Medulla oblongata (tissue), 1 donor: Measurements from ENCODE around the gene ALKBH8.

ENCODE experiments used
- DNase-seq: peaks from one replicate; pipeline ENCODE4 v3.0.0-alpha.2; 2015; ENCODE audit errors: extremely low spot score

Gene ALKBH8, protein sequence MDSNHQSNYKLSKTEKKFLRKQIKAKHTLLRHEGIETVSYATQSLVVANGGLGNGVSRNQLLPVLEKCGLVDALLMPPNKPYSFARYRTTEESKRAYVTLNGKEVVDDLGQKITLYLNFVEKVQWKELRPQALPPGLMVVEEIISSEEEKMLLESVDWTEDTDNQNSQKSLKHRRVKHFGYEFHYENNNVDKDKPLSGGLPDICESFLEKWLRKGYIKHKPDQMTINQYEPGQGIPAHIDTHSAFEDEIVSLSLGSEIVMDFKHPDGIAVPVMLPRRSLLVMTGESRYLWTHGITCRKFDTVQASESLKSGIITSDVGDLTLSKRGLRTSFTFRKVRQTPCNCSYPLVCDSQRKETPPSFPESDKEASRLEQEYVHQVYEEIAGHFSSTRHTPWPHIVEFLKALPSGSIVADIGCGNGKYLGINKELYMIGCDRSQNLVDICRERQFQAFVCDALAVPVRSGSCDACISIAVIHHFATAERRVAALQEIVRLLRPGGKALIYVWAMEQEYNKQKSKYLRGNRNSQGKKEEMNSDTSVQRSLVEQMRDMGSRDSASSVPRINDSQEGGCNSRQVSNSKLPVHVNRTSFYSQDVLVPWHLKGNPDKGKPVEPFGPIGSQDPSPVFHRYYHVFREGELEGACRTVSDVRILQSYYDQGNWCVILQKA

GRCh38 chr11:107565219-107565937 lies at the start of gene ALKBH8:
TSS of gene ALKBH8 (minus strand) at chr11:107565735. CDS start at chr11:107560893, 4,842 bp downstream.
- peak; percentile 88 for DNase-seq

GRCh38 chr11:107612445-107612844 lies 46.9 kb upstream of the ALKBH8 start:
- DNase-seq: no peak

DNA sequence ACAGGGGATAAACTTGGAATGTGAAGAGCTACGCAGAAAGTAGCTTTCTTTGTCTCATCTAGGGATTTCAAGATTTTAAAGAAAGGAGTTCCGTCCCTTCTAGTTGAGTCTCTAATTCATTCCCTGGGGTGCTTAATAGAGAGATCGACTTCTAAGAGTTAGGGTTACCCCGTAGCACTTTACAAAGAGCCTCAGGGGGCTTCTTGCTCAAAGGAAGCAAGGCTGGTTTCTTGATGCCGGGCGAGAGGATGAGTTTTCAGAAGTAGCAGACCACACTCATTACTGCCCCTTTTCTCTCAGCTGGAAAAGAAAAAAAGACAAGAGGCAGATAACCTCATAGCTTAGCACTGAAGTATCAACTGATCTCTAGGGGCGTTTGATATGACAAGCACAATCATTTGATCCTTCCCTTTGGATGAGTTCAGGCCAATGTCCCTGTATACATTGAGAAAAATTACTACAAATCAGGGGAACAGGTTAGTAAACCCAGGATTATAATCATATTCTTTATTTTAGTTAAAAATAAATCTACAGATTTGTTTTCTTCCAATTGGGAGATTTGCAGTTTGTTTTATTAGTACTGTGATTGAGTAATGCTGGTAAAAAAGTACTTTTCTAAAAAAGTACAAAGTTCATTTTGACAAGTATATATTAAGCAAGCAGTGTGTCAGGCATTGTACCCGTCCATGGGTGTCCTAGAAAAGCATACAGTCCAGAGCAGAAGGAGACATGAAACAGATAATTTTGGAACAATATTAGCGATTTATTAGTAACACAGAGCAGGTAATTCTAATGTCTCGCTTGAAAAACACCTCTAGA lies 44.1 kb upstream of the ALKBH8 start:
- no peak for DNase-seq

- no peak for DNase-seq
These were observed 43.3 kb upstream of the ALKBH8 start for GRCh38 chr11:107608809-107609208.

DNA sequence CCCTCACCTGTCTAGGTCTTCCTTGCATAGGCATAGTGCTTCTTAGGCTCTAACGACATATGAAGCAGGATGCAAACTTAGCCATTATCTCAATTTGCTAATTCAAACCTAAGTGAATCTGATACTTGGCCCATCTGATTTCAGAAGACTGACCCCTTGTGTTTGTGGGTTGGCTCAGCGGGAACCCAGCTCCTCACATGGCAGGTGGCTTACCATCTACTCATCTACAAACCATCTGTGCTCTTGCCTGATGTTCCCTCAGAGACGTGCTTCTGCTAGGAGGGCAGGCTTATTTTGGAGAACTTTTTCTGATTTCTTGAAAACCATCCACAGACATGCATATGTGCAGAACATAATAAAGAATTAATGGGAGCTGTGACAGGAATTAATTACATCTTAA lies 40.6 kb upstream of the ALKBH8 start:
- no peak for DNase-seq

DNA sequence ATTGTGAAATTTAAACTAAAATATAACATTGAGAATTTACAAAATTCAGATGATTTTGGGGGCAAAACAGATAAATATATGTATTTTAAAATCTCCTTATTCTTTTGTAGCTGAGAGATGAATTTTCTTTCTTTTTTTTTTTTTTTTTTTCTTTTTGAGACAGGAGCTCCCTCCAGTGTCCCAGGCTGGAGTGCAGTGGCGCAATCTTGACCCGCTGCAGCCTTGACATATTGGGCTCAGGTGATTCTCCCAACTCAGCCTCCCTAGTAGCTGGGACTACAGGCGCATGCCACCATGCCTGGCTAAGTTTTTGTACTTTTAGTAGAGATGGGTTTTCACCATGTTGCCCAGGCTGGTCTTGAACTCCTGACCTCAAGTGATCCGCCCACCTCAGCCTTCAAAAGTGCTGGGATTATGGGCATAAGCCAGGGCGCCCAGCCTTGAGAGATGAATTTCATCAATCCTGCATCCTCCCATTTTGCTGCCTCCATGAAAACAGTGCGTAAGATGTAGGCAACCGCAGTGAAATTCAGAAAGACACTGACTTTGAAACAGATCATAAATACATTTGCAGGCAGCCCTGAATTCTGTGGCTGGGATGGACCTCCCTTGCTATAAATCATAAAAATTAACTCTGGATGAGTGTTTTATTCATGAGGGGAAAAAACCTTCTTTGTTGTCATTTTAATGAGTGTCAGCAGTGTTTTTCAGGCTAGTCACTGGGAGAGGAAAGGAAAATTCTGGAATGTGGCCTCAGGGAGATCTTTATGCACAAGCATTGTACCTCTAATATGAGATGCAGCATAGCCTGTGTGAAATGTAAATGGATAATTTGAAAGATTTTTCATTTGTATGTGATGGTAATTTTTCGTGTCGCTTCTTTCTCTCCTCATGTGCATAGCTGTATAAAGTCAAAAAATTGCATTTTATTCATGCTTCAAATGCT lies 39.8 kb upstream of the ALKBH8 start:
- no peak for DNase-seq

- DNase-seq: no peak
These were observed 32.9 kb upstream of the ALKBH8 start for GRCh38 chr11:107598225-107599139.

GRCh38 chr11:107594736-107595135 lies 29.2 kb upstream of the ALKBH8 start:
- DNase-seq: no peak

- no peak for DNase-seq
These were observed 28.4 kb upstream of the ALKBH8 start for GRCh38 chr11:107593951-107594350.

- DNase-seq: no peak
These were observed 27.3 kb upstream of the ALKBH8 start for GRCh38 chr11:107592813-107593212.

DNA sequence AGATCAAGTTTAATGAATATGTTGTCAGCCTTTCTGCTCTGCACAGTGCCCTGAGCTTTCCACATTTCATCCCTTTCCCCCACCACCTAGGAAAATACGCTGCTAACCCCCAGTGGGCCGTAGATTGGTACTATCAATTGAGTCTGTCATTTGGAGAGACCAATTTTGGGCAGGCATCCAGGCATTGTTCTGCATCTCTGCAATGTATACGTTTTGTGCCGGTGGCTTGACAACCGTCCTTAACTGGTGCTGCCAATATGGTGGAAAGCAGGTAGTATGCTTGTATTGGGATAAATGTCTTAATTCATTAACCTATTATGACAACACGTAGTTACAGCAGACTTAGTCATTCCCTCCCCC lies 26.7 kb upstream of the ALKBH8 start:
- DNase-seq: no peak

DNA sequence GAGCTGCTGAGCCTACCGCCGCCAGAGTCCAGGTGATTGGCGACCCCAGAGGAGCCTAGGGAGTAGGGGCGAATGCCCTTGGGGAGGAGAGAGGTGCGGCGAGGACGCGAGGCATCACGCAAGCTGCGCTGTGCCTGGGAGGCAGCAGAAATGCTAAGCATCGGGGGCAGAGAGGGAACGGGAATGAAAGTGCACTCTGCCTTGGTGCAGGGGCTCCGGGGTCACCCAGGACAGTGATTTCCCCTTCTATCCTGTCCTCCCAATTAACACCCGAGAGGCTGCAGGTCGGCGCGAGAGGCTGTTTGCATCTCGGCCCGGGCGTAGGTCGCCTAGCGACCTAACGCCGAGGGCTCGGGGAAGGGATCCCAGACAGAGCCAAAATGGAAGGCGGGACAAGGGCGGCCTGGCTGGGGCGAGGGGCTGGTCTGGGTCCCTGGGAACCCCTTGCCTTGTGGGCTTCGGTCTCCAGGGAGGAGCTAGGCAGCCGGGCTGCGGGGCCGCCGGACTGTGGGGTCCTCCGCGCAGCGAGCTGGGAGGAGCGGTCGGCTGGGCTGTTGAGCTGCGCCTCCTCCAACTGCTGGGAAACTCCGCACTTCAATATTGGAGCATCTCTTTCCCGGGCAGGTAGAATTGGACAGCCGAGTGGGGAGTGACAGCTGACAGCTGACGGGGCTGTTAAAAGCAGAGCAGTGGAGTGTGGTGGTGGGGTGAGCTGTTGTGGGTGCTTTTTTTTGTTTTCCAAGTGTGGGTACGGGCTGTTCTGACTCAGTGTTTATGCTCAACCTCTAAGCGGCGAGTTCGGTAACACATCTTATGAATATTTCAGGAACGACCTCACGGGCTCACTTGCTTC lies 26.1 kb upstream of the ALKBH8 start:
- DNase-seq: no peak

DNA sequence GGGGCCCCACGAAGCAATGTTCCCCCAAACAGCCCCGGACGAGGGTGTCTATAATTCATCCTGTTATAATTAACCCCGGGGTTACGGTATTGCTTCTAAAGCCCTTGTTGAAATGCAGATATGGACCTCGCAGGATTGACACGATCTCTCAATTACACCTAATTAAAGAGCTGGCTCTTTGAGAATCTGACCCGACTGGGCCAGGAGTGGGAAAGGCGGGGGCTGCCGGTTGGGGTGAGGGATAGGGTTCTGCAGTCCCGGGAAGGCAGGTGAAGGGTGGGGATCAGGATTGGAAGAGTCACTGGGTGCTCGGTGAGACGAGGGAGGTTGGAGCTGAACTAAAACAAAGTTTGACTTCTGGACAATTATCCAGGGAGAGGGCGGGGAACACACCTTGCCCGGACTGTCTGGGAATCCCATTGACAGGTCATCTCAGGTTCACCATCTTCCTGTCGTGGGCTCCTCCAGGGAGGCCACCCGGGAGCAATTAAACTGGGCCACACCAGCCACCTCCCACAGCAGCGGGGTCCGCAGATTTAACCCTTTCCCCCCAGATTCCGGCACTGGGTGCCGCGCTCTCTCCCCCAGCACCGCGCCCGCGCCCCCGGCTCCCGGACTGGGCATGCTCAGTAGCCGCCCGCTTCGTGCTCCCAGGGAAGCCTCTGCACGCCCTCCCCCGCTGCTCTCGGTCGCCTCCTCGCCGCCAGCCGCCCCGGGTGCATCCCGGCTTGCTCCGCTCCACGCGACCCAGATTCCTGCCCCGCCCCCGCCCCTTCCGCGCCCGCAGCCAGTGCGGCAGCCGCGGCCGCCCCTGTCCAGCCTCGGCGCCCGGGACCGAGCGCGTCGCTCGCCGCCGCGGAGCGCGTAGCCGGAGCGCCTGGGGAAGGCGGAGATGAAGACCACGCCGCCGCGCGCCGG lies 25.2 kb upstream of the ALKBH8 start, which contains the start of gene ELMOD1:
Gene ELMOD1, plus strand, starts transcription at position 688 of the 918 bp plus-strand sequence. CDS start 27,043 bp downstream, outside the sequence.
- peak; percentile 24 for DNase-seq

DNA sequence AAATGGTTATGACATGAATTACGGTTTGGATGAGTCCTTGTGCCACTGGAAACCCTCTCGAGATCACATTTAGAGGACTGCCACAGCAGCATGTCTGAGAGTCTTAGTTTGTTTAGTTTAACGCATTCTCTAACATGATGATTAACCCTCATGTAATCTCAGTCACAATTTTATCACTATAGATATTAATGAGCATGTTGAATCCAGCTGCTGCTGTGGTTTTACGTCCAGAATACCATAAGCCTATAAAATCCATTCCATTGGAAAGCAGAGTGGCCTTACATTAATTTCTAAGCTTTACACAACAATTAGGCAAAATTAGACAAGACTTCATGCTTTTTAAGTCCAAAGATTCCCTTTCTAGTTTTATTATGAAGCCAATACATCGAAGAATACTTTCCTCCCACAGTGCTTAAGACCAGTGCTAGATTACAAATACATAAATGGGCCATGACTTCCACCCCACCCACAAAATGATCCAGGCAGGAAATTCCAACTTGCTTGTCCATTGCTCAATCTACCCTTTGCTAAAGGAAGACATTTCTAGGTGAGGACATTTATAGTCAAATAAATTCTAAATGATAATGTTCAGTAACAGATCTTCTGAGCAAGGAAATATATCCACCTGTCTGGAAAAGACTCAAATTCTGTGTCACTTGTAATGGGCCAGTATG lies 21.9 kb upstream of the ALKBH8 start:
- no peak for DNase-seq

- DNase-seq: no peak
These were observed 18.2 kb upstream of the ALKBH8 start for GRCh38 chr11:107583629-107584195.

DNA sequence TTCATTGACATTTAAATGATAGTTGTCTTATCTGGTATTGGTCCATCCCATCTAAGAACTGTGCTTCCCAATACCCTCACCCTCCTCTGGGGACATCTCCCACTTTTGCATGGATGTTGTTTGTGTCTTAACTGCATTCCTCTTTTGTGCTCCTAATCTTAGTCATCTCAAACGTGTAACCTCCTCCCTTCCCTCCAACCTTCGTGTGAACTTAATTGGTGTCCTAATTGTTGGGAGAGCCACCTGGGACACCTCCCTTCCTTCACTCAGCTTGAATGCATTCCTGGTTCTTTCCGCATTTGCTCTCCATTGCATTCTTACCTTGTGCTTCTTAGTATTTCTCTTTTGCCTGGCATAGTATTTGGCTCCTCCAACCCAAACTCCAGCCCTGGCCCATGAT lies 15.6 kb upstream of the ALKBH8 start:
- DNase-seq: no peak
